ENCODE data around the gene DDAH1. TPM values are rescaled to one million over a fixed set of nuclear protein-coding genes. Genes with fewer than 3 reads are reported as not detected.

DDAH1 gene
- total and polyA plus RNA-seq, 11 donors: 5.7 to 33.9 (median 16.1) TPM

DNA sequence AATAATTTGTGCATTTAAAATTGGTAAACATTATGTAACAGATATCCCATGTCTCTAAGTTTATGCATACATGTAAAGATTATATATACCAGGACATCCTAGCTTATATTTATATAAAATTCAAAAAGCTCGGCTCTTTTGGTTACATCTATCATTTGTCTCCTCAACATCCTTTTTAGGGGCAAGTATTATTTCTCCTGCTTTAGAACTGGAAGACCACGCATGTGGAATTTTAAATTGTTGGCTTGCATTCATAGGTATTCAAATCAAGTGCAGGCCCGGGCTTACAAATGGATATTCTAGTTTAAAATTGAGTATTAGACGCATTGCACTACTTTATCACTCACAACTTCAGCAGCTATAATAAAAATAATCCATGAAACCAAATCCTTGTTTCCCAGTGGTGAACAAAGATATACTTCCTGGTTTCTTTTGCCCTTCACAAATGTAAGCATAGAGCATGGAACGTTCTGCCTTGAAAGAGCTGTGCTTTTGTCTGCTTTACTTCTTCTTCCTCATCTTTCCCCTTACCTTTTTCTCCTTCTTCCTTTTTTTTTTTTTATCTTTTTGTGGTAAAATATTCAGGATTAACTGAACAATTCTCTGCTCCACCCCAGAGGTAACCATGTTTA, 57.1 kb downstream of the DDAH1 start:
- no peaks in the 10 kb centered on the region for H3K36me3 ChIP-seq
- intact Hi-C loops (cut with DNase I): loop anchor here in 5 of 10 donors (5.0 to 10.0 kb wide), 4 partner anchors 54 to 177 kb away; partner anchors contain the start of genes CCN1 (in 4 of the 5) and DDAH1 (in 1 of the 5)
- TF ChIP-seq POLR2A (IDR thresholded peaks at IDR 0.05): no peak
- TF ChIP-seq, protein P1, sequence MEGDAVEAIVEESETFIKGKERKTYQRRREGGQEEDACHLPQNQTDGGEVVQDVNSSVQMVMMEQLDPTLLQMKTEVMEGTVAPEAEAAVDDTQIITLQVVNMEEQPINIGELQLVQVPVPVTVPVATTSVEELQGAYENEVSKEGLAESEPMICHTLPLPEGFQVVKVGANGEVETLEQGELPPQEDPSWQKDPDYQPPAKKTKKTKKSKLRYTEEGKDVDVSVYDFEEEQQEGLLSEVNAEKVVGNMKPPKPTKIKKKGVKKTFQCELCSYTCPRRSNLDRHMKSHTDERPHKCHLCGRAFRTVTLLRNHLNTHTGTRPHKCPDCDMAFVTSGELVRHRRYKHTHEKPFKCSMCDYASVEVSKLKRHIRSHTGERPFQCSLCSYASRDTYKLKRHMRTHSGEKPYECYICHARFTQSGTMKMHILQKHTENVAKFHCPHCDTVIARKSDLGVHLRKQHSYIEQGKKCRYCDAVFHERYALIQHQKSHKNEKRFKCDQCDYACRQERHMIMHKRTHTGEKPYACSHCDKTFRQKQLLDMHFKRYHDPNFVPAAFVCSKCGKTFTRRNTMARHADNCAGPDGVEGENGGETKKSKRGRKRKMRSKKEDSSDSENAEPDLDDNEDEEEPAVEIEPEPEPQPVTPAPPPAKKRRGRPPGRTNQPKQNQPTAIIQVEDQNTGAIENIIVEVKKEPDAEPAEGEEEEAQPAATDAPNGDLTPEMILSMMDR (IDR thresholded peaks at IDR 0.05): no peak
- ATAC-seq: no peak
- no peaks in the 10 kb centered on the region for H3K9me3 ChIP-seq
- no peak overlapping the region for H3K4me3 ChIP-seq
- H3K27me3 ChIP-seq: no peaks in the 10 kb centered on the region
- peaks cover 0 to 34% (median 8%) of the 10 kb centered on the region in 12 donors for H3K4me1 ChIP-seq
- DNase-seq: no peak
- 83 to 92% (median 92%) methylated on average over 5 of the region's 5 CpGs for WGBS, 4 donors
- peak overlapping the region in 8 of 12 donors; percentile 24 to 65 (median 56) for H3K27ac ChIP-seq

DNA sequence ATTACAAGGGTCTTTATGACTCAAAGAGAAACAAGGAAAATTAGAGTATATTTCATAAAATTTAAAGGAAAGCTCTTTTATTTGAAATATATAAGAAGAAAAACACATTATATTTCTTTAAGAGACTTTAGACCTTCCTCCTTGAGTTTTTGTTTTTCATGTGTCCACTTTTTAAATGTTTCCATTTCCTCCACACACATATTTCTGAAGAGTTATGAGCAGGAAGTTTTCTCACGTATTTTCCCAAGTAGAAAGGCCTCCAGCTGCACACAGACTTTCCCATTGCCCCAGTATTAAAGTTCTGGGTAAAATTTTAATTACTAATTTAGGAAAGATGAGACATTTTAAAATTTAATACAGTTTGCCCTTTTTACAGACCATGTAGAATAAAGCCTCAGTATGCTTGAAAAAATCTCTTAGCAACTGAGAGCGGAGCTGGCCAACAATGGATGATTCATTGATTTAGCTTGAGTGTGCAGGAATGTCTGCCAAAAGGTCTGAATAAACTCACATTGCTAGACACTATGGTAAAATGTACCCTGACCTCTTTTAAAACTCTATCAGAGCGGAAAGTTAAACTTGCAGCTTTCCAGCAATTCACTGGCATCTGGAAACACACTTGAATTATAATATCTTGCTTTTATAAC, 57.9 kb downstream of the DDAH1 start:
- Histone ChIP-seq H3K4me1 (peaks cover 0 to 30% (median 8%) of the 10 kb centered on the region in 12 donors), H3K9me3 (no peaks in the 10 kb centered on the region)
- peak in 4 of 5 donors; percentile 28 to 42 (median 39) for DNase-seq

DNA sequence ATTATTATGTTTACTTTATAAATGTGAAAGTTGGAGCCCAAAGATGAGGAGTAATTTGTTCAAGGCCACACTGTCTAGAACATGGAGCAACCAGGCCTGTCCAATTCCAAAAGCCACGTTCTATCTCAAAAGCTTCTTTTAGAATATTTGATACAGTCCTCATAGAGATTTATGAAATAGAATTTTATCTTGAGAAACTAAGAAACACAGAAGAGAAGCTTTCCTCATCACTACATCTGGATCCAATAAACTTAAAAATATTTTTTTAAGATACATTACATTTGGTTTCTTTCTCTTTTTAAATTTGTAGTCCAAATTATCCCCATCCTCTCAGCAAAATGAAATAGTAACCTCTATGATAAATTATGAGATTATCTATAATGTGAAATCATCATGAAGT, 58.9 kb downstream of the DDAH1 start:
- 81 to 90% (median 84%) methylated on average over 1 of the region's 1 CpG for WGBS, 4 donors
- intact Hi-C loops (cut with DNase I): loop anchor here in 5 of 10 donors (5.0 to 10.0 kb wide), 4 partner anchors 56 to 179 kb away; partner anchors contain the start of genes CCN1 (in 4 of the 5) and DDAH1 (in 1 of the 5)
- DNase-seq (no peak), ATAC-seq (no peak)
- Histone ChIP-seq H3K27me3 (no peaks in the 10 kb centered on the region), H3K4me3 (no peak overlapping the region), H3K4me1 (peaks cover 0 to 28% (median 8%) of the 10 kb centered on the region in 12 donors), H3K9me3 (no peaks in the 10 kb centered on the region), H3K36me3 (no peaks in the 10 kb centered on the region), H3K27ac (peak overlapping the region in 3 of 12 donors; percentile 24 to 65 (median 64))
- TF ChIP-seq, protein P1 (IDR thresholded peaks at IDR 0.05): no peak
- TF ChIP-seq POLR2A (IDR thresholded peaks at IDR 0.05): no peak

More for the DNA sequence above, 57.9 kb downstream of the DDAH1 start:
- no peaks in the 10 kb centered on the region for H3K36me3 ChIP-seq
- H3K27ac ChIP-seq: peak overlapping the region in 9 of 12 donors; percentile 7 to 65 (median 55)
- H3K4me3 ChIP-seq: peak overlapping the region in 2 of 12 donors; percentile 0 to 15
- intact Hi-C loops (cut with DNase I): loop anchor here in 5 of 10 donors (5.0 to 10.0 kb wide), 4 partner anchors 55 to 178 kb away; partner anchors contain the start of genes CCN1 (in 4 of the 5) and DDAH1 (in 1 of the 5)
- peak; percentile 57 to 91 (median 87) for ATAC-seq
- no peak for TF ChIP-seq POLR2A (IDR thresholded peaks at IDR 0.05)
- TF ChIP-seq, protein P1 (IDR thresholded peaks at IDR 0.05): no peak
- WGBS, 4 donors: 21 to 57% (median 32%) methylated on average over 3 of the region's 3 CpGs
- H3K27me3 ChIP-seq: no peaks in the 10 kb centered on the region

DNA sequence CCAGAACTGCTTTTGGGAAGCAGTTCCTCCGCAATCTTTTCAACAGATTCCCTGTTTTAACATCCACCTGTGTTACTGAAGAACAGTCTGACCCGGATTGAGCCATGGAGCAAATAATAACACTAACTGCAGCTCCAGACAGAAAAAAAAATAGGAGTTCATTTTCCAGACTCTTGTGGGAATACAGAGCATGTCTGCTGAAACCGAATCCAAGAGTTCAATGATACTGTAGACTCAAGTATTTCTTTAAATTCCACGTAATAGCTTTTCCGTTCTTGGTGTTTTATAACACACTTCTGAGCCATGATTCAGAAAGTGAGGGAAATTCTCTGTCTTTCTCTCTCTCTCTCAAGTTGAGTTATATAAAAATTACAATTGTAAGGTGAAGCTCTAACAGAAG, 60.6 kb downstream of the DDAH1 start:
- 70 to 79% (median 77%) methylated on average over 5 of the region's 5 CpGs for WGBS, 4 donors
- Histone ChIP-seq H3K4me1 (peaks cover 0 to 37% (median 8%) of the 10 kb centered on the region in 12 donors), H3K27ac (peak overlapping the region in 7 of 12 donors; percentile 41 to 80 (median 53)), H3K36me3 (no peaks in the 10 kb centered on the region), H3K9me3 (no peaks in the 10 kb centered on the region), H3K27me3 (no peaks in the 10 kb centered on the region), H3K4me3 (peak overlapping the region in 5 of 12 donors; percentile 1 to 25 (median 11))
- ATAC-seq (peak; percentile 32 to 83 (median 64)), DNase-seq (no peak)
- intact Hi-C loops (cut with DNase I): loop anchor here in 5 of 10 donors (5.0 to 10.0 kb wide), 3 partner anchors 48 to 180 kb away; partner anchors contain the start of gene CCN1 (in 3 of the 5)
- TF ChIP-seq, protein P1 (IDR thresholded peaks at IDR 0.05): no peak
- no peak for TF ChIP-seq POLR2A (IDR thresholded peaks at IDR 0.05)

Measured in heart left ventricle (tissue), 16 donors.